HG03432 (cell line): ENCODE measurements around the gene TNS4.
A peak's percentile ranks its signal among the peaks of the same experiment; 100 is the strongest.
"Not testable (repeated sequence)": the region's sequence is repeated elsewhere in the genome, so short reads cannot be mapped to it uniquely, and the experiment has no call there.

Source experiments
- ATAC-seq: cut with Tn5 transposase; IDR thresholded peaks from one replicate; pipeline ENCODE4 v1.9.1; 2021; ENCODE audit warnings: mild to moderate bottlenecking, moderate library complexity; ENCODE audit not compliant: unreplicated experiment

The TNS4 gene

GRCh38 chr17:40501499-40501911 lies at the start of gene TNS4:
Gene TNS4 (minus strand): TSS chr17:40501623. CDS start chr17:40496425, 5,198 bp downstream.
- ATAC-seq = no peak

- ATAC-seq = no peak
These were observed 49.2 kb upstream of the TNS4 start for GRCh38 chr17:40550608-40551007.

GRCh38 chr17:40548982-40549685 lies 47.7 kb upstream of the TNS4 start:
- ATAC-seq = no peak

- ATAC-seq = no peak
These were observed 47.1 kb upstream of the TNS4 start for GRCh38 chr17:40548491-40548981.

- no peak for ATAC-seq
These were observed 46.5 kb upstream of the TNS4 start for GRCh38 chr17:40547785-40548478.

GRCh38 chr17:40547079-40547784 lies 45.8 kb upstream of the TNS4 start:
- no peak for ATAC-seq

- ATAC-seq = not testable (repeated sequence)
These were observed 45.1 kb upstream of the TNS4 start for GRCh38 chr17:40546497-40546896.

- no peak for ATAC-seq
These were observed 44.2 kb upstream of the TNS4 start for GRCh38 chr17:40545660-40546059.

- ATAC-seq = peak; percentile 53
These were observed 41.4 kb upstream of the TNS4 start for GRCh38 chr17:40542558-40543411.

- ATAC-seq = no peak
These were observed 40.6 kb upstream of the TNS4 start for GRCh38 chr17:40541873-40542557.

- ATAC-seq = no peak
These were observed 39.8 kb upstream of the TNS4 start for GRCh38 chr17:40541060-40541872.

- ATAC-seq = no peak
These were observed 39.0 kb upstream of the TNS4 start for GRCh38 chr17:40540448-40540847.

GRCh38 chr17:40539711-40540411 lies 38.4 kb upstream of the TNS4 start:
- ATAC-seq = no peak

GRCh38 chr17:40538936-40539705 lies 37.7 kb upstream of the TNS4 start:
- ATAC-seq = no peak

- ATAC-seq = no peak
These were observed 36.9 kb upstream of the TNS4 start for GRCh38 chr17:40538019-40538935.

- no peak for ATAC-seq
These were observed 35.1 kb upstream of the TNS4 start for GRCh38 chr17:40536295-40537171.
